ENCODE data around the gene PEX12. TPM values are rescaled to one million over a fixed set of nuclear protein-coding genes. Genes with fewer than 3 reads are reported as not detected.

Gene PEX12
- total RNA-seq, result 1 to 10 TPM; 4.0 to 6.5 (median 5.9) TPM

- TF ChIP-seq, protein P1, sequence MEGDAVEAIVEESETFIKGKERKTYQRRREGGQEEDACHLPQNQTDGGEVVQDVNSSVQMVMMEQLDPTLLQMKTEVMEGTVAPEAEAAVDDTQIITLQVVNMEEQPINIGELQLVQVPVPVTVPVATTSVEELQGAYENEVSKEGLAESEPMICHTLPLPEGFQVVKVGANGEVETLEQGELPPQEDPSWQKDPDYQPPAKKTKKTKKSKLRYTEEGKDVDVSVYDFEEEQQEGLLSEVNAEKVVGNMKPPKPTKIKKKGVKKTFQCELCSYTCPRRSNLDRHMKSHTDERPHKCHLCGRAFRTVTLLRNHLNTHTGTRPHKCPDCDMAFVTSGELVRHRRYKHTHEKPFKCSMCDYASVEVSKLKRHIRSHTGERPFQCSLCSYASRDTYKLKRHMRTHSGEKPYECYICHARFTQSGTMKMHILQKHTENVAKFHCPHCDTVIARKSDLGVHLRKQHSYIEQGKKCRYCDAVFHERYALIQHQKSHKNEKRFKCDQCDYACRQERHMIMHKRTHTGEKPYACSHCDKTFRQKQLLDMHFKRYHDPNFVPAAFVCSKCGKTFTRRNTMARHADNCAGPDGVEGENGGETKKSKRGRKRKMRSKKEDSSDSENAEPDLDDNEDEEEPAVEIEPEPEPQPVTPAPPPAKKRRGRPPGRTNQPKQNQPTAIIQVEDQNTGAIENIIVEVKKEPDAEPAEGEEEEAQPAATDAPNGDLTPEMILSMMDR (IDR thresholded peaks at IDR 0.05; ENCODE audit: low read depth), result no peak
These were observed at the start of gene PEX12 for GRCh38 chr17:35578197-35578928. TSS of gene PEX12 (minus strand) at chr17:35578571. CDS start at chr17:35578021, 550 bp downstream.

- TF ChIP-seq, protein P1 (IDR thresholded peaks at IDR 0.05; ENCODE audit: low read depth), result no peak
These were observed 49.0 kb upstream of the PEX12 start for GRCh38 chr17:35627417-35627816.

DNA sequence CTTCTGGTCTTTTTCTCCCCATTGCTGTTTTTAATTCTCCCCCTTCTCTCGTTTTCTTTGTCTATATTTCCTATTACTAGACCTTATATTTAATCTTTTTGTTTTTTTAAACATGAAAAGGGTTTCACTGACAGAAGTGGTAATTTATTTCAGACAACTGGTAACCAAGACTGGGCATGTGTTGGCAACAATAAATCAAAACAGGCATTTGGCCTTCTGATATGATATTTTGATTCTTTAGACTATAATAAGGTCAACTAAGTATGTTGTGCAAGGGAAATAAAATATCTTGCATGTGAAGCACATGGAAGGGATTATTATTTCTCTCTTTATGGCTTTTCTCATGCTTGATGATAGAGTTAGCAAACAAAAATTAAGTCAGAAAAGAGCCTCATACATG is 43.4 kb upstream of the PEX12 start:
- TF ChIP-seq, protein P1 (IDR thresholded peaks at IDR 0.05; ENCODE audit: low read depth), result no peak

DNA sequence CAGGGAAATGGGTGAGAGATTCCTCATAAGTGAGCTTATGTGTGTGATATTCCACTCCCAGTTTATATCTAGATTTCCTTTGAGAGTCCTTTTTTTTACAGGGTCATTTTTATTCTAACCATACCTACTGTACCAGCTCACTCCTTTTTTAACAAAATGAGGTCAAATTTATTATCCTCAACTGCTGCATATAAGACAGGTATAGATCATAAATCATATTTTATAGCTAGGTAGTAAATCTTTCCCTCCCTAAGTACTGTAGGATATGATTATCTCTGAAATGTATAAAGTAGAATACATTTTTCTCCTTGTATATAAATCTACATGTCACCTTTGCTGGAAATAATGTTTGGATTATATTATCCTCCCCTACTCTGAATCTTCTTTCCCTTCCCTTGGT is 40.3 kb upstream of the PEX12 start:
- TF ChIP-seq, protein P1 (IDR thresholded peaks at IDR 0.05; ENCODE audit: low read depth), result no peak

DNA sequence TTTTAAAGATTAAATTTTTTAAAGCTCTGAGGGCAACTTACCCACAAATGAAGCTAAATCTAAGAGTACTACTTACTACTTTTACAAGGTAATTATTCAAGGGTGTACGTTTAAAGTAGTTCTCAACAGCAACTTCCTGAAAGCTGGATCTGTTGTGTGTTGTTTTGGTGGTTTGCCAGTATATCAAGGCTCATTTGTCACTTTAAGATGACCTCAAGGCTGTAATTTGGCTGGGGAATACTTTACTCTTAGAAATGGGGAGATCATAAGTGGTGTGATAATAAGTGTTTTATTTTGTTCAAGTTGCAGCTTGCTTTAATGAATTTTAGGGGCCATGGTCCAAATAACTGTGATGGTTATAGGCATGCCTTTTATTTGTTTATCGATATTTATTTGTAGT is 39.1 kb upstream of the PEX12 start:
- TF ChIP-seq, protein P1 (IDR thresholded peaks at IDR 0.05; ENCODE audit: low read depth), result no peak

DNA sequence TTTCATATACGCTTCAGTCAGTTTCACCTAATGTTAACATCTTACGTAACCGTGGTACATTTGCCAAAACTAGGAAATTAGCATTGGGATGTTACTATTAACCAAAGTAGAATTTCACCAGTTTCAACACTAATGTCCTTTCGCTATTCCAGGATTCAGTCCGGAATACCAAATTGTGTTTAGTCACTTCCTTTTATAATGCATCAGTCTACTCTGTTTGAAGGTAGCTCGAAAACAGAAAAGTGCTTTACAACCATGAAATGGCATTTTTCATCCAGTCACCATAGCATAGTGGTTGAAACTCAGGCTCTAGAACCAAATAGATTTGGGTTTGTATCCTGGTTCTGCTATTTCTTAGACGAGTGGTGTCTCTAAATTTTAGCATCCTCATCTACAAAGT is 38.2 kb upstream of the PEX12 start:
- TF ChIP-seq, protein P1 (IDR thresholded peaks at IDR 0.05; ENCODE audit: low read depth), result no peak

DNA sequence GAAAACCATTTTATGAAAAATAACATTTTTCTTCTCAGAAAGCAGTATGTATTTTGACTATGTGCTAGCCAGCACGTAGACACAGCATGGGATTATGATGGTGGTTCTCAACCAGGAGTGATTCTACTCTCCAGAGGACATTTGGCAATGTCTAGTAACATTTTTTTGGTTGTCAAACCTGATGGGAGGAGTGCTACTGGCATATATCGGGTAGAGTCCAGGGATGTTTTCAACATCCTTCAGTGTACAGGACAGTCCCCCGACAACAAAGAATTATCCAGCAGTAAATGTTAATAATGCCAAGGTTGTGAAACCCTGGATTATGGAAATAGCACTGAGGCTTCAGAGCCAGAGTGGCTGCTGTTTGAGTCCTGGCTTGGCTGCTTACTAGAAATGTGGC is 36.4 kb upstream of the PEX12 start:
- TF ChIP-seq, protein P1 (IDR thresholded peaks at IDR 0.05; ENCODE audit: low read depth), result no peak

All from subcutaneous adipose tissue (tissue), 4 donors.